ENCODE measurements around the gene CIDEA. TPM values are rescaled to one million over a fixed set of nuclear protein-coding genes. Genes with fewer than 3 reads are reported as not detected.
"Not testable (repeated sequence)": the region's sequence is repeated elsewhere in the genome, so short reads cannot be mapped to it uniquely, and the experiment has no call there.

CIDEA gene
- total RNA-seq, 4 donors from 2014 or later = 3.0 TPM; not detected in 3

DNA sequence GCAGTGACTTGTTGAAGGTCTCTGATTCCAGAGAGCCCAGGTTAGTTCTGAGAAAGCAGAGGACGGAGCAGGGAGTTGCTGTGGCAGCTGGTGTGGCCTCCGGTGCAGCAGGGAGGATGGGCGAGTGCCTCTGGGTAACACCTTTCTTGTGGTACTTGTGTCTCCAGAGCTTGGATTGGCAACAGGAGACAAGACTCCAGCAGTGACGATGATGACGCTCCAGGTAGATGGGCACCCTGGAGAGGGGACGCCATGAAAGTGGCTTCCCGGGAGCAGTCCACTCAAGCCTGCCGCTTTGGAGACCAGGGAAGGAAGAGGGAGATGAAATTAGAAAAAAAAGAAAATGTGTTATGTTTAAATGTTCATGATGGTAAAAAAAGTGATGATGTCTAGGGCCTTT lies 23.6 kb upstream of the CIDEA start:
- H3K27ac ChIP-seq; H3K27me3 ChIP-seq; intact Hi-C loops (cut with DNase I); DNase-seq; H3K4me3 ChIP-seq; H3K4me1 ChIP-seq; H3K36me3 ChIP-seq; H3K9me3 ChIP-seq: not testable (repeated sequence)
- WGBS, 2 donors = 93% methylated on average over 8 of the region's 8 CpGs

DNA sequence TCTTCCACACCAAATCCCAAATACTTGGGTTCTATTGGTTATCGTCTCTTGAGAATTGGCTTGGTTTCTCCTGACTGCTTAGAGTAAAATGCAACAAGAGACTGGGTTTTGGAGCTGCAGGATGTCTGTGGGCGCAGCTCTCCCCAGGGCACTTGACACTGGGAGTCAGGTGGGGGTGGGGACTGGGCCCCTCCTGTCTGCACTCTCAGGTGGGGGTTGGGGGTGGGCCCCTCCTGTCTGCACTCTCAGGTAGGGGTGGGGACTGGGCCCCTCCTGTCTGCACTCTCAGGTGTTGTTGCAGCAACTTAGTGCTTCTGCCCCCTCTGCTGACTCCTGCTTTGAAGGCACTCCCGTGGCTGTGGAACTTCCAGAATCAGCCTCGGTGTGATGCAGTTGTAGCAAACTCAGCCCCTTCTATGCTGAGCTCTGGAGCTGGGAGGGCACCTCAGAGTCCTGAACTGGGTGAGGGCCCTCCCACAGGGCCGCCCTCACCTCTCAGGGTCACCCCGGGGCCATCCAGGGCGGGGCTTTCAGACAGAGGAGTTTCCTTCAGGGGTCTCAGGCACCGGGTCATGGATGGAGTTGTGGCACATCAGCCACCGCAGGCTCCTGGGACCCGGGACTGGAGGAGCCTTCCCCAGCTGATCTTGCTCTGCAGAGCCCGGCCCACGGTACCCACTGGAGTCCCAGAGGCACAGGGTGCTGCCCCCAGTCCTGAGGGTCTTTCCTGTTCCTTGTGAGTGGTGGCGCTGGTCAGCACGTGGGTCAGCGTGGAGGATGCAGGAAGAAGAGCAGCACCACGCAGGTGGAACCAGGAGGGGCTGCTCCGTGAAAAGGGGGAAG lies 22.9 kb upstream of the CIDEA start:
- peaks cover 0 to 3% (median 0%) of the 10 kb centered on the region in 4 donors for H3K27me3 ChIP-seq
- DNase-seq = no peak
- intact Hi-C loops (cut with DNase I) = no loop called here
- H3K9me3 ChIP-seq = no peaks in the 10 kb centered on the region
- no peaks in the 10 kb centered on the region for H3K36me3 ChIP-seq
- 83 to 89% methylated on average over 1 to 4 of the region's 17 CpGs for WGBS, 2 donors
- TF ChIP-seq, protein P1, sequence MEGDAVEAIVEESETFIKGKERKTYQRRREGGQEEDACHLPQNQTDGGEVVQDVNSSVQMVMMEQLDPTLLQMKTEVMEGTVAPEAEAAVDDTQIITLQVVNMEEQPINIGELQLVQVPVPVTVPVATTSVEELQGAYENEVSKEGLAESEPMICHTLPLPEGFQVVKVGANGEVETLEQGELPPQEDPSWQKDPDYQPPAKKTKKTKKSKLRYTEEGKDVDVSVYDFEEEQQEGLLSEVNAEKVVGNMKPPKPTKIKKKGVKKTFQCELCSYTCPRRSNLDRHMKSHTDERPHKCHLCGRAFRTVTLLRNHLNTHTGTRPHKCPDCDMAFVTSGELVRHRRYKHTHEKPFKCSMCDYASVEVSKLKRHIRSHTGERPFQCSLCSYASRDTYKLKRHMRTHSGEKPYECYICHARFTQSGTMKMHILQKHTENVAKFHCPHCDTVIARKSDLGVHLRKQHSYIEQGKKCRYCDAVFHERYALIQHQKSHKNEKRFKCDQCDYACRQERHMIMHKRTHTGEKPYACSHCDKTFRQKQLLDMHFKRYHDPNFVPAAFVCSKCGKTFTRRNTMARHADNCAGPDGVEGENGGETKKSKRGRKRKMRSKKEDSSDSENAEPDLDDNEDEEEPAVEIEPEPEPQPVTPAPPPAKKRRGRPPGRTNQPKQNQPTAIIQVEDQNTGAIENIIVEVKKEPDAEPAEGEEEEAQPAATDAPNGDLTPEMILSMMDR (IDR thresholded peaks at IDR 0.05) = no peak
- TF ChIP-seq POLR2A (IDR thresholded peaks at IDR 0.05) = no peak
- no peak overlapping the region for H3K4me3 ChIP-seq
- H3K27ac ChIP-seq = no peak overlapping the region
- no peaks in the 10 kb centered on the region for H3K4me1 ChIP-seq

DNA sequence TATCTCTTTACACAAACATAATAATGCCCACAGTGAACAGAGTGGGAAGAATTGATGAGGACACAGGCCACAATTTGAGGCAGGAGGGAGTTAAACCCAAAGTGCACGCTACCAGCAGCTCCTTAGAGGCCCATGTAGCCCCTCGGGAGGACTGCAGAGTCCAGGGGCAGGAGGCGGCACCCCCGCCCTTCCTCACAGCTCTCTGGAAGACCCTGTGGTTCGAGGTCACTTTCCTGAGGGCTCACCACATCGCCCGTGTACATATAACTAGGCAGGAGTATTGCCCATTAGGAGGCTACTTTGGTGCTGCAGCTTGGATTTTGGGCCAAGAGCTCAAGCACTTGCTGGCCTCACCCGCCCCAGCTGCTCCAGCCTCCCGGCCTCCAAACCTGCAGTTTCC lies 22.2 kb upstream of the CIDEA start:
- H3K9me3 ChIP-seq = no peaks in the 10 kb centered on the region
- no peak overlapping the region for H3K4me3 ChIP-seq
- peaks cover 0 to 3% (median 3%) of the 10 kb centered on the region in 3 donors for H3K4me1 ChIP-seq
- no peak overlapping the region for H3K27ac ChIP-seq
- DNase-seq = no peak
- intact Hi-C loops (cut with DNase I) = no loop called here
- no peaks in the 10 kb centered on the region for H3K36me3 ChIP-seq
- TF ChIP-seq, protein P1 (IDR thresholded peaks at IDR 0.05) = no peak
- no peak for TF ChIP-seq POLR2A (IDR thresholded peaks at IDR 0.05)
- 81 to 86% methylated on average over 9 of the region's 9 CpGs for WGBS, 2 donors
- peaks cover 0 to 7% (median 0%) of the 10 kb centered on the region in 4 donors for H3K27me3 ChIP-seq

DNA sequence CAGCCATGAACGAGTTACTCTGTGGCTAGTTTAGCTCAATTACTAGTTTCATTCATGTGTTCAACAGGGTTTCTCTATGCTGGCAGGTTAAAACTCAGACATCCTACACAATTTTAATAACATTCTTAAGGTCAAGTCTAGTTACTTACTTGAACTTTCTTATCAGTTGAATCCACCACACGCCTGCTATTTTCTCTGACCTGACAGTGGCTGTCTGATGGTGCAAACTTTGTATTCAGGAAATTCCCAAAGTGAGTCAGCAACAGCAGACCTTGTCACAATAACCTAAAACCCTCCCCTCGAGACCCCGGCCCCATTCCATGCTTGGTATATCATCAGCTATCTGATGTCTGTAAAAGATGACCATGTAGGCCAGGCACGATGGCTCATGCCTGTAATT lies 20.8 kb upstream of the CIDEA start:
- Histone ChIP-seq H3K27me3 (peaks cover 0 to 8% (median 0%) of the 10 kb centered on the region in 4 donors), H3K36me3 (no peaks in the 10 kb centered on the region), H3K4me3 (no peak overlapping the region), H3K27ac (no peak overlapping the region), H3K9me3 (no peaks in the 10 kb centered on the region), H3K4me1 (peaks cover 0 to 9% (median 5%) of the 10 kb centered on the region in 3 donors)
- 65 to 66% methylated on average over 5 of the region's 5 CpGs for WGBS, 2 donors
- TF ChIP-seq POLR2A (IDR thresholded peaks at IDR 0.05) = no peak
- TF ChIP-seq, protein P1 (IDR thresholded peaks at IDR 0.05) = no peak
- intact Hi-C loops (cut with DNase I) = no loop called here
- DNase-seq = no peak

DNA sequence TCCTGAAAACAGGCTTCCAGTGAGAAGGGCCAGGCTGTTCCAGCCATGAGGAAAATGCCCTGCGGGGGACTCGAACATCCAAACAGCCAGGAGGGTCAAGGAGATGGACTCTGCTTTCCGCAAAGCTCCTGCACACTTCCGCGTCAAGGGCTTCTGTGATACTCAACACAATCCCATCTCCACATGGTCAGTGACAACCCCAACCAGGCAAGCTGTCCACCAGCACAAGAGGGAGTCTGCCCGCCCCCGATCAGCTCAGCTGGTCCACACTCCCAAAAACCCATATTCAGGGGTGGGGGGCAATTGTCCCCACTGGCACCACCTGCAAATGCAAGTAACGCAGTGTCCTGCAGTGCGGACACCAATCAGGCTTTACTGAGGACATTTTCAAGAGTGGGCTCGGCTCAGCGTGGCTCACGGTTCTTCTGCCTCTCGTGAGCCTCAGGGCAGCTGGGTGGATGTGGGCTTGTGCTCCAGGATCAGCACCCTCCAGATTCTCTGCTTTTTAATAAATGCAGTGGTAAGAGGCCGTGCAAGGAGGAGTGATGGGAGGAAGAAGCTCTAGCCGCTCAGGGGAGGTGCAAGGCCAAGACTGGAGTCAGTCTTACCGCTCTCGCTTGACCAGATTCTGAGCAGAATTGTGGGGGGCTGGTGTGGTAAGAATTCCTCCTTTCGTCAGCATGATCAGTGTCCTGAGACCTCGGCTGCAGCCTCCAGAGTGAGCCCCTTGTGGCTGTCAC lies 19.5 kb upstream of the CIDEA start:
- 76 to 86% methylated on average over 8 to 18 of the region's 19 CpGs for WGBS, 2 donors
- no peaks in the 10 kb centered on the region for H3K9me3 ChIP-seq
- no peaks in the 10 kb centered on the region for H3K36me3 ChIP-seq

More for the DNA sequence above, 19.5 kb upstream of the CIDEA start:
- intact Hi-C loops (cut with DNase I) = no loop called here
- Histone ChIP-seq H3K4me3 (no peak overlapping the region), H3K27me3 (peaks cover 0 to 8% (median 0%) of the 10 kb centered on the region in 4 donors), H3K27ac (no peak overlapping the region), H3K4me1 (peaks cover 0 to 9% (median 5%) of the 10 kb centered on the region in 3 donors)
- no peak for DNase-seq
- TF ChIP-seq POLR2A (IDR thresholded peaks at IDR 0.05) = no peak
- TF ChIP-seq, protein P1 (IDR thresholded peaks at IDR 0.05) = no peak

Data from esophagus squamous epithelium (tissue), 5 donors.